Adrenal gland (tissue), 5 donors: ENCODE data around the gene INKA1.

Experiments used
- CTCF ChIP-seq, 6 experiments: fragments of 450-650 bp in 4 of 6; fragments of 200-600 bp in 2 of 6; sonication (generic) in 1 of 6; IDR thresholded peaks; 1 replicate in 5 of 6; 2 replicates in 1 of 6; pipeline versions ENCODE4 v1.5.1 to v1.8.0; 2016 to 2021; ENCODE audit warnings: antibody characterized with exemption in 6 of 6, mild to moderate bottlenecking in 2 of 6, moderate library complexity in 1 of 6
- POLR2A ChIP-seq, 2 donors: fragments of 450-650 bp; IDR thresholded peaks; one replicate each; pipeline ENCODE4 v1.6.1; 2017; ENCODE audit warnings: antibody characterized with exemption in 2 of 2, mild to moderate bottlenecking in 2 of 2, moderate library complexity in 1 of 2
- donor health status: DM: no; HTN: no; CAD: no.

- TF ChIP-seq CTCF (IDR thresholded peaks at IDR 0.05) (no peak), POLR2A (IDR thresholded peaks at IDR 0.05) (peak in 1 of 2 donors; percentile 30)
Observed at GRCh38 chr3:49813497-49814174, 10.6 kb downstream of the INKA1 start, which contains the start of gene UBA7.
